NCI-H526 (cell line): ENCODE results near the gene KRTAP16-1.
A peak's percentile ranks its signal among the peaks of the same experiment; 100 is the strongest.

Experiments
- DNase-seq, 2 experiments: peaks; one replicate each; lab custom pipeline; 2025; lab: John Stamatoyannopoulos, UW

Gene KRTAP16-1

GRCh38 chr17:41329279-41329948 is 20.3 kb upstream of the KRTAP16-1 start:
- peak; percentile 35 to 80 for DNase-seq

- no peak for DNase-seq
Observed at GRCh38 chr17:41328207-41328606, 19.1 kb upstream of the KRTAP16-1 start.

GRCh38 chr17:41327411-41328120 is 18.5 kb upstream of the KRTAP16-1 start:
- no peak for DNase-seq

- no peak for DNase-seq
Observed at GRCh38 chr17:41326173-41327145, 17.4 kb upstream of the KRTAP16-1 start.

- DNase-seq, result no peak
Observed at GRCh38 chr17:41325611-41326010, 16.5 kb upstream of the KRTAP16-1 start.

GRCh38 chr17:41325126-41325525 is 16.0 kb upstream of the KRTAP16-1 start:
- no peak for DNase-seq

- peak in 1 of 2 experiments; percentile 64 for DNase-seq
Observed at GRCh38 chr17:41324180-41325075, 15.3 kb upstream of the KRTAP16-1 start.

GRCh38 chr17:41322903-41323895 is 14.1 kb upstream of the KRTAP16-1 start:
- no peak for DNase-seq

GRCh38 chr17:41322094-41322902 is 13.2 kb upstream of the KRTAP16-1 start:
- peak; percentile 5 to 73 for DNase-seq

- no peak for DNase-seq
Observed at GRCh38 chr17:41318231-41318630, 9.1 kb upstream of the KRTAP16-1 start.

- no peak for DNase-seq
Observed at GRCh38 chr17:41315814-41316445, 6.8 kb upstream of the KRTAP16-1 start.

- no peak for DNase-seq
Observed at GRCh38 chr17:41315204-41315794, 6.2 kb upstream of the KRTAP16-1 start, which contains the start of gene KRTAP17-1. Gene KRTAP17-1, minus strand, starts transcription at chr17:41315710. Its CDS starts 60 bp downstream, at chr17:41315650.

GRCh38 chr17:41311111-41311510 is 2.0 kb upstream of the KRTAP16-1 start:
- DNase-seq, result no peak

- DNase-seq, result no peak
Observed at GRCh38 chr17:41308251-41308917, 725 bp downstream of the KRTAP16-1 start.

- DNase-seq, result no peak
Observed at GRCh38 chr17:41307647-41308046, 1.5 kb downstream of the KRTAP16-1 start.

GRCh38 chr17:41304091-41304490 is 5.0 kb downstream of the KRTAP16-1 start:
- no peak for DNase-seq

- no peak for DNase-seq
Observed at GRCh38 chr17:41302981-41303380, 6.1 kb downstream of the KRTAP16-1 start.
